GM19372 (cell line): ENCODE results near the gene SEMA6A.

Source experiments
- ATAC-seq: cut with Tn5 transposase; IDR thresholded peaks from one replicate; pipeline ENCODE4 v1.9.1; 2021; ENCODE audit warnings: mild to moderate bottlenecking, low read depth, moderate library complexity; ENCODE audit not compliant: unreplicated experiment

Gene SEMA6A

DNA sequence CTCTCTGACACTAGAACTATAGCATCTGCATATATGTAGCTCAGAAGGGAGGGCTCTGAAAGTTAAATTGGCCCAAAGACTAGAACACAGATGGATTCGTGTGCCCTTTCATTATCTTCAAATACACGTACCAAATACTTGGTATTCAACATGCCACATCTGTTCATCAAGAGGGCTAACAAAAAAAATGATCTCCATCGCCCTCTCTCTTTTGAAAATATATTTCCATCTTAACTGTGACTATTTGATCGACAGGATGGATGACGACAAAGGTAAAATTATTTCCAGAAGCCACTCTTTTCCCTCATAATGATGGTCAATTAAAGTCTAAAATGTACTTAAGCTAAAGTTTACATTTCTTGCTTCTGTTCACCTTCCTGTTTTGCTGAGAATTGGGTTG is 77.0 kb downstream of the SEMA6A start:
- no peak for ATAC-seq

DNA sequence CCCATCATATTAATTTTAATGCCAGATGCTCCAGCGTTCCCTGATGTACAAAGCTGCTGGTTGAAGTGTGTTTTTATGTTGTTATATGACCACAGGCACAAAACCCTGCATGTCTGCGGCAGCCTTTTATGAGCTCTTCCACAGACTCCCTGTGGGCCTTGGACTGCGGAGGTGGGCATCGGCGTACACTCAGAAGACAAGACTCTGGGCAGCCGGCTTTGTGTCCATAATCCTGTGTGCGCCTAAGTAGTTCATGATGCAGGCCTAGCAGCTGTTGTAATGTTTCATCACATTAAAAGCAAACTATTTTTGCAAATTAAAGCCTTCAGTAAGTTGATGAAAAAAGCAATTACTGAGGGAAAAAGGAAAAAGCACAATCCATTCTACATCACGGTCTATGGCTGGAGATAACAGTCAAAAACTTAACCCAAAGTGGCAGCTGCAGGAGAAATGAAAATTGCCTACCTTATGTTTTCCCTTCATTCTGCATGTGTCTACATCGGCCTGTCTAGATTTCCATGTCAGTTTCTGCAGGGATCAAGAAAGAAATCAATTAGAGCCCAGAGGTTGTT is 78.8 kb downstream of the SEMA6A start:
- no peak for ATAC-seq

DNA sequence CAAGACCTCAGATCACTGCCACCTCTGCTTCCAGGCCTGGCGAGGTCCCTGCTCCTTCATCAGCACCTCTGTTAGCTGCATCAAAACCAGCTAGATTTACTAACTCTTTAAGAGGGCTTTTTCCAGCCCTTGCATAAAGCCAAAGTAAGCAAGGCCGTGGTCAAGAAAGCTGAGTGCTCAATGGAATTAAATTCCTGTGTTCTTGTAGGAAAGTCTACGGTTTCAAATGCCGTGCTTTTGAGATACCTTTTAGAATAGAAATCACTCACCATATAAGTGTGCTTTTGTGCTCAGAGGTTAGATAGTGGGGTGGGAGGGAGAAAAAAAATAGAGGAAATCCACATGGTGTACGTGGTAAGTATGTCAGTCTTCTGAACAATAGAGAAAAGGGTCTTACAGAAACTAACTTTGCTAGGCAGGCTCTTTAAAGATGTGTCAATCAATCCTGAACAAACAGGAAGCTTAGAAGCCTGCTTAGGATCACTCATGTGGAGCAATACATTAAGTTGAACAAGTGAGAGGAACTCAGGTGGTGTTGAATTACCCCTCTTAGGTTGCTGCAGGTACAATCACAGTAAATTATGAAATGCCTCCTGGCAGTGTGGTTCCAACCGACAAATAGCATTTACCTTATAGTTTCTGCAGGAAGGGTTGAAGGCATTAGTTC is 79.7 kb downstream of the SEMA6A start:
- no peak for ATAC-seq

DNA sequence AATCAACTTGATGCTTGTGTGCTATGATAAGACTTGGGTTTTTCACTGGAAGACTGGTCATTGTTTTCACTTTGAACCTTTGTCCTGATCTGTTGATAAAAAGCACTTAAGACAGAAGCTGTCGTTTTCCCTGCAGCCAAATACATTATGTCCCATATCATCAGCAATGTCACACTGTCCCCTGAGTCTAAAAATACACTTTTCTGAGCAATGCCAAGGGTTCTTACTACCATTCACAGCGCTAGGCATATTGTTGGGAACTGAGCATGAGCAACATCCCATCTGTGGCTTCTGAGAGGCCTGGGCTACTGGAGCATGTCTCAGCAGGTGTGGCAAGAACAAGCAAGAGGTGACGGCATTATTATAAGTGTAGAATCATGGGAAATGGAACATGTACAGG is 81.8 kb downstream of the SEMA6A start:
- no peak for ATAC-seq

DNA sequence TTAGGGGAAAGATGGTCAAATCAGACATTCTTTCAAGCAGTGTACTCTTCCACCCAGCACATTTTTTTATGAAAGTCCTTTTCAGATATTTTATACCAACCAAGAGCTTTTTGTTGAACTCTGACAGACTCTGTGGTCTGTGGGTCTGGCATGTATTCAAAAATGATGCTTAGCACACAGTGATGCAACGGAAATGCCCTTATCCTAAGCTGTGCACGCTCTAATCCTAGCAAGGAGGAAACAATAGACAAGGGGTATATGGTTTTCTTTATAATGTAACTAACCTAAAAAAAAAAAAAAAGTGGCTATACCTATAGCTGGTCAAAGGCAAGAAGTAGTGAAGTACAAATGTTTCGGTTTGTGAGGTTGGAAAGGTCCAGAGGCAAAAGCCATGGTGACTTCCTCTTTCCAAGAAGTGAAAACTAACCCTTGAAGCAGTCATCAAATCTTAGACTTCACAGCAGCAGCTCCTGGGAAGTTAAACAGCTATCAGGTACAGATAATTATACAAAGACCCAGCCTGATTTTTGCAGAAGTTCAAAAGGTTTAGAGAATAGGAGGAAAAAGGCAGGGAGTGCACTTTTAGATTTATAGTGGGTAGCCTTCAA is 82.5 kb downstream of the SEMA6A start:
- ATAC-seq = peak; percentile 66

DNA sequence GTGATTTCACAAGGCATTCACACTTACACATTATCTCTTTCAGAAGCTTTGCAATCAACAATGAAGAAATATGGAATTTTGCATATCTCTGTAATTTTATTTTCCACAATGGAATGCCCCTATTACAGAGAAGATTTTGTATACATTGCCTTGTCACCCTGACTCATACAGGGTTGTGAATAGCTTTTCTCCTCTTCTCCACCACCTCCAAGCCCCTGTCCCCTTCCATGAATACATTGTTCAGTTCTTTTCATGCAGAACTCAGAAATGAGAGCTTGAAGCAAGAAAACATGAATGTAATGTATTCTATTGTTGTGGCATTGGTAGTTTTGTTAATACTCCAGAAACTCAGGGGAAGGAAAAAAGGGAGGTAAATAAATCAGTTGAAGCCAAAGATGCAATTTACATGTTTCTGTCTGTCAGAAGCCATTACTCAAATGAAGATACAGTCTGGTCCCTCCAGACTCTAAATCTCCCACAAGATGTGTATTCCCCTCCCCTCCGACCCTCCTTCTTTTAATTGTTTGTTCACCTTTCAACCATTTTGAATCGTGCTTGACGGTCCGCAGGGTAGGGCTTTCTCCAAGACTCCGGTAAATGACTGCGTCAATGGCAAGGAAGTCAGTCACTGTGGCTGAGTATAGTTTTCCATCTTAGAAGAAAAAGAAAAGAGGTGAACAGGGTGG is 86.1 kb downstream of the SEMA6A start:
- no peak for ATAC-seq

DNA sequence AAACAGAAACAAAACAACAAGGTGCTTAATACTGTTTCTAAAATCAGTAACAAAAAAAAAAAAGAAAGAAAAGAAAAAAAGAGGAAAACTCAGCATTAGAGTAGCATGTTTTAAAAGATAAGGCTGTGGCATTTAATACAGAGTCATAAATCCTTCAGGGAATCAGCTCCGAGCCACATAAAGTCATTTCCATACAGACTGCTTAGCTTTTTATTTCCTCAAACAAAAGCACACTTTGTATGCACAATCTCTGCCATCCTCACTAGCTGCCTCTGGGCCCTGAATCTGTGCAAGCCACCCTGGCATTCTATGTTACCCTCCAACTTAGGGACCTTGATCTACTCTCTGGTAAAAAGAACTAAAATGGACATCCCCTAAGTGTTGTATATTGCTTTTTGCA is 87.6 kb downstream of the SEMA6A start:
- ATAC-seq = no peak

DNA sequence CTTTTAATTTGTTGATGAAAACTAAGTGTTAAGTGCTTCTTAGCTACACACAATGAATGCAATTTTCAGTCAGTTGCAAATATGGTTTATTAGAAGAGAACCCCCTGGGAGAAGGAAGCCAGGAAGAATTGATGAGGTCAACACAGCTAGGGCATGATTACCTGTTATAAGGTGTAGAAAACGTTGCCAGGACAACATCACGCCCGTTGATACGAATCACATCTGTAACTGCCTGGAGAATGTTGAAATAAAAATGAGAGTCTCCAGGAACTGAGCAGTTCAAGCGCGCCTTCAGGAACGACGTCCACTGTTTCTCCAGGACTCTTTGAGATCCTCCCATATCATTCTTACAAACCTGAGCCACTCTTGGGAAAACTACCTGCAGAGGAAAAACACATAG is 88.0 kb downstream of the SEMA6A start:
- no peak for ATAC-seq

DNA sequence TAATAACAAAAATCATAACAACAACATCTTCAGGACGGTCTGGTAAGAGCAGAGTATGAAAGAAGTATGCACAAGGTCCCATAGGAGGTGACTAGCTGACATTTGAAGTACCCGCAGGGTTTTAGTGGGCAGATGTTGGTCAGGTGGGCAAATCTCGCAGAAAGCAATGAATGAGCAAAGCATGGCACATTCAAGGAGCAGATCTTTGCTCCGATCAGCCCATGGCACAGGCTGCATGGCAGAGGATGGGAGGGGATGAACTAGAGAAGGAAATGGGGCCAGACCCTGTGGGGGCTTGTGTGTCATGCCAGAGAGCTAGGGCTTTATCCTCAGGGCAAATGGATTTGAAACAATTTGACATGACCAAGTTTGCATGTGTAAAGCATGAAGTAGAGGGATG is 90.0 kb downstream of the SEMA6A start:
- no peak for ATAC-seq

DNA sequence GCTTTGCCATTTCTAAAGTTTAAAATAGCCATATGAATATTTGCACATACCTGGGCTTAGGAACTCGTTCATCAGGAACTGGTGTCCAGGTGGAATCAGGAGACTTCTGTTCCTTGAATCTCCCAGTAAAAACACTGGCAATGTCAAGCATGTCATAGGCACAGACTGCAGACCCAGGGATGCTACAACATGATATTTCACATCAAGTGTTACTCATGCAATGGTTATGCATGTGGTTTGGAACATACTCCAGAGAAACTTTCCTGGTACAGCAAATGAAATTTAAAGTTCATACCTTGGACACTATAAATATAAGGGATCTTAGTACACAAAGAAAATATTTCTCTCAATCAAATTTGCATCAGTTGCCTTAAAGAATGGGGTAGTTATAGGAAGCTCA is 92.2 kb downstream of the SEMA6A start:
- ATAC-seq = no peak

DNA sequence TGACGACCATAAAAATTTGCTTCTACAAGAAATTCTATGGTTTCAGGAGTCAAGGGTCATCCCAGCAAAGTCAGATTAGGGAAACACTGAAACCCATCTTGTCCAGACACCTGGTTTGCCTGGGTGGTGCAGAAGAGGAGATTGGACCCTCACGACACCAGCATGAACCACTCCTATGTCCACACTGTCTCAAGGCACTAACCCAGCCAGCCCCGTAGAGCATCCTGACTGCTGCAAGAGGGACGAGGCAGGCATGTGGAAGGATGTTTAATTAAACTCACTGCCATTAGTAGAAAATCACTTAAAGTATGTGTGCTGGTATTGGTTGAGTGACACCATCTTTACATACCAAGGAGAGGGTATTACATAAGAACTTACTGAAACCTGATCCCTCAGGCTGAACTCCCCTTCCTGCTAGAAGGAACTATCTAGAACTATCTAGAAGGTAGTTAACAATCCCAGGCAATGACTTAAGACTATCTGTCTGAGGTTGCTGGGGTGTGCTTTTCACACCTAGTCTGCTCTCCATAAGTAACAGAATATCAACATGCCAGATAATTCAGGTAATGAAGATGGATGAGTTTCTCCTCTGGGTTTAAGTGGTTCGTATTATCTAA is 93.6 kb downstream of the SEMA6A start:
- ATAC-seq = no peak

DNA sequence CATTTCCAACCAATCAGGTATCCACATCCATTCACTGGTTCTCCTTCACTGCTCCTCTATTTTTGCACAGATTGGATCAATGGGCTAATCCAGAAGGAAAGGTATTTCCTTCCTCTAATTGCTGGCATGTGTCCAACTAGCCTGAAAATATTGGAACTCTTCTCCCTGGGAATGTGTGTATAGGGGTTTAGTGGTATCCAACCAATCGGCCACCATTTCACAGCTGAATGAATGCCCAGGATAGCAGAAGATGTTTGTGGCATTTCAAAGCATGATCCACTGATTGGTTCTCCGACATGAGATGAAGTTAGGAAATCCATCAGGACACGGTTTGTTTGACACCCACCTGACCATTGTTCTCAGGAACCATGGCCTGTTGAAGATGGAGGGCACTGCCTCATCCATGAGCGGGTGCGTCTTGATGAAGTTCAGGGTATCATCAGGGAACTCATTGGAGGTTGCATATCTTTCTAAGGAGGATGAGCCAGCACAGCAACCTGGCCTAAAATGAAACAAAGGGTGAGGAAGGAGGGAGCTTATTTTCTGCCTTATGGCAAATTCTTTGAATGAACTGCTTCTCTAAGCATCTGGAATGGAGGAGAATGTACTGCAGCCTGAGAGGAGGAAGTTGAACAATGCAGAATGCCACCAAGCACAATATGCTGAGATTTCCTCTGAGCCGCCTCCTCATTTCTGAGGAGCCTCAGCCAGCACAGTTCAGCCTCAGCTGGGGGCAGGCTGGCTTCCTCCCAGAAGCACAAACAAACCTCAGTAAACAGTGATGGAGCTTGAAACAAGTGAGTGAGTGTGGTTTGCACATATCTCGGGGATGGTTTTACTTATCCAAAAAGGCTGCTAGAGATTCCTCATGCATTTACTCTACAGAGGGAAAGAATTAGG is 94.6 kb downstream of the SEMA6A start:
- ATAC-seq = no peak

DNA sequence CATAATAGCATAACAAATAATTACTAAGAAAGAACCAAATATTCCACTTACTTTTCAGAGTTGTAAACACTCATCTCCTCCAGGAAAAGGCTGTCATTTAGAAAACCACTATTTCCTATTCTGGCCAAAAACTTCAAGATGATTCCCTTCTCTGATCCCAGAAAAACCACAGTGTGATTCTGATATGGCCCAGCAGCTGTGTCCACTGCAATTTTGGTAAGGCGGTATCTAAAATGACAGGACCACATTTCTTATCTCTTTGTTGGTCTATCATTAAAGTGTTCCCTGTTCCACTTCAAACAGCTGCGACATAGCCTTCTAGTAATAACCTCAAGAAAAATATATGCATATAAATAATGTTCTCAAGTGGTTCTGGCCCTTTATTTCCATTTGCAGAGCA is 96.1 kb downstream of the SEMA6A start:
- no peak for ATAC-seq

DNA sequence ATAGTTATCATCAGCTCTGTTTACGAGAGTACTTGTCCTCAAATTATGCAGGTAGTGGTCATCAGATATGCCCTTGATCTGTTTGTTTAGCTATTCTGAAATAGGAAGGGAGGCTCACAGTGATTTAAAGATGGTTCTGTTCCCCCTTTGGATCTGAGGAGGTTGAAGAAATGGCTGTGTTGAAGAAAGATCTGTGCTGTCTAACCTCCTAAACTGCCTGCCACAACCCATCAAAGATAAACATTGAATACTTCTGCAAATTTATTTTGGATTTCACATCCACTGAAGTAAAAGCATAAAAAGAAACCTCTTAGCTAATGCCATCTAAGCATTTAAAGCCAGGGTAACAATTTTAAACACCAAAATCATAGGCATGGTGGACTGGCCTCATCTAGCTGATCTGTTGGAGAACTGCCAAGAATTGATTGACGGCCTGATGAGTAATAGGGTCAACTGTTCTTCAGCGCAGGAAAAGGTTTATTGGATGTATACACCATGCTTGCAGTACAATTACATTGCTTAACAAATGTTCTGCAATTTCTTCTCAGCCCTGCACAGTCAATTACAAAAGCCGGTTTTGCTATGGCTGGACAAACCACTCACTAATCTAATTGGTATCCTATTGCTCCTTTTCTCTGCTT is 97.6 kb downstream of the SEMA6A start:
- ATAC-seq = no peak

DNA sequence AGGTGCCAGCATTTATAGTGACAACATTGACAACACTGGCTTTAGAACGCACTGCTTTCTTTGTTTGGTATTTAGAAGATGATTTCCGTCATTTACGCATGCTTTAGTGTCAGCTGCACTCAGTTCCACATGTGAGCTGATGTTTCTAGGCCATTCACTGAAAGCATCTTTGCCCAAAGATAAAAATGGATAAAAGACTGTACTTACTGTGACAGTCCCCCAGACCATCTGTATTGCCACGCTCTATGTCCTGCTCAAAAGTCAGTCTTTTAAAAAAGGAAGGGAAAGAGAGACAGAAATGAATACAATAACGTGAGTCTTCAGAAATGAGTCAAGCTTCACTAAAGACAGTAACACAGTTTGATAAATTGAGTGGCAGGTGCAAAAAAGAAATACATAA is 99.3 kb downstream of the SEMA6A start:
- no peak for ATAC-seq

DNA sequence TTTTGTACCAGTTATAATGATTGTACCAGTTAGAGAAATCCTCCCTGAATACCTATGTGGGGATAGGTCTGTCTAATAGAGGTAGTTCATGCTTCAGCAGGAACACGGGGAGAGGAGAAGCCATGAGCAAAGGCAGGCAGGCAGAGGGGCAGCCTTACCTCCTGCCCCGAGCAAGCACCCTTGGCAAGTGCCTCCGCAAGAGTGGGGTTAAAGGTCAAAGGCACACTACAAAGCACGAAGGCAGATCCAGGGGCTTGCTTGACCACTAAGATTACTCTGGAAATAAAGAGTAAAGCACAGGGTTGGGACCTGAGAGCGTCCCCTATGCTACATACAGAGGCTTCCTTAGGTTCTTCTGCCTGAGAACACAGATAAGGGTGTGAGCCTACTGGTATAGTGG is 100.9 kb downstream of the SEMA6A start:
- ATAC-seq = no peak

DNA sequence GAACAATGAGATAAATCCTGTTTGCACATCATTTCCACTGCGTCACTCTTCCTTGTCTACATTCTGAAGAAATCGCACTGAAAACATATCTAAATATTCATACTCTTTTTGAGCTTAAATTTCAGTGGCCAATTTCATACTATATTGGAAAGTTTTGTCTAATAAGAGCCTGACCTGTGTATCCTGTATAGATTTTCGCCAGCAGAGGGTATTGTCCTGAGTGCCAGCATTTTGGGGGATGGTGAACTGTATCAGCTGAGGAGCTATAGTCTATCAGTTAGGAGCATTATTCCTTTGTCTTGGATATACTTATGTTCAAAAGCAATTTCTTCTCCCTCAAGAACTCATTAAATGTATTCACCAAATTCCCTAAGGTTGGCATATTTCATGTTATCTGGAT is 102.3 kb downstream of the SEMA6A start:
- no peak for ATAC-seq

DNA sequence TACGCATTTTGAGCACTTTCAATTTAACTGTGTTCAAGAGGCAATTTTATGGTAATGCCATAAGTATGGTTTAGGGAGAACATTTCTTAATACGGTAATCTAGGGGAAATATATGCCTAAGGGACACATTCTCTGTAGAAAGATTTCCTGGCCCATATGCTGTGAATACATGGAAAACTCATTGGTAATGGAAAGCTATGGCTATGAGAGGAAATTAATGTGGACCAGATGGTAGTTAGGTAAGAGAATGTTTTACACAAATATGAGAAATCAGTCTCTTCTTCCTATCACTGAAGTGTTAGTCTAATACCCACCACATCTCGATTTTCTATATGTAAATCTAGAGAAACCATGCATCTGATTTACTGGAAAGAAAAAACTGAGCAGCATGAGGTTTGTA is 105.0 kb downstream of the SEMA6A start:
- ATAC-seq = no peak

DNA sequence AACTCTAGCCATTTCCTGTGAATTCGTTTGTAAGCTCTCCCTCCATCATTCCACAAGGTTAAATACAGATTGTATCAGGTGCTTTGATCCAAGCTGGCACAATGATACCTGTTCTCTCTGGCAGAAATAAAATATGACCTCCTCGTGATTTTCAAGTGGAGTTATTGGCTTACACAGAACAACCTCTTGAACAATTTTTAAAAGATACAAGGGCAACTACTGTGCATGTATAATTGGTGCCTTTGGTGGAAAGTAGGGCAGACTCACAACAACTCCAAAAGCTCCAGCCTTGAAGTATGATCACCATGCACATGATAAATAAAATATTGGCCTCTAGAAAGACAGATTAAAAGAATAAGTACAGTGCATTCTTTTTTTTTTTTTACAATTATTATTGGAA is 106.0 kb downstream of the SEMA6A start:
- ATAC-seq = no peak

DNA sequence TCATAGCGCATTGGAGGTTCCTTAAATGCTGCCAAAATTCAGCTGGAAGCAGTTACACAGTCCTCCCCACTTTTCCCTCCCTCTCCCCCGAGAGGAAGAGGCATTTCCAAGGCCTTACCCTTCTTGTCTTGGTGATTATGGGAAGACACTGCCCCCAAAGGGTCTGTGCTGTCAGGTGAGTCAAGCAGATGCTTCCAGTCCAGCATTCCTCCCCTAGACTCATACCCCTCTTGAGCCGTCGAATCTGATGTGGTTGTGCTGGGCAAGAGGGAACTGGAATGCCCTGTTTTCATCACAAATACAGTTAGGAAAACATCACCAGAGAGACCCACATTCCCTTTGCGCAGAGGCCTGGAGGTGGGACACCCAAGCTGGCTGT is 107.2 kb downstream of the SEMA6A start:
- ATAC-seq = no peak
